GM12872 (cell line): ENCODE results near the gene ELK1.

Source experiments
- TF ChIP-seq, protein P1 (sequence below): IDR thresholded peaks from 3 replicates; pipeline ENCODE4 v1.5.1; 2011; ENCODE audit warnings: low read depth, mild to moderate bottlenecking, low read length, moderate library complexity; ENCODE audit not compliant: insufficient read depth

The ELK1 gene

DNA sequence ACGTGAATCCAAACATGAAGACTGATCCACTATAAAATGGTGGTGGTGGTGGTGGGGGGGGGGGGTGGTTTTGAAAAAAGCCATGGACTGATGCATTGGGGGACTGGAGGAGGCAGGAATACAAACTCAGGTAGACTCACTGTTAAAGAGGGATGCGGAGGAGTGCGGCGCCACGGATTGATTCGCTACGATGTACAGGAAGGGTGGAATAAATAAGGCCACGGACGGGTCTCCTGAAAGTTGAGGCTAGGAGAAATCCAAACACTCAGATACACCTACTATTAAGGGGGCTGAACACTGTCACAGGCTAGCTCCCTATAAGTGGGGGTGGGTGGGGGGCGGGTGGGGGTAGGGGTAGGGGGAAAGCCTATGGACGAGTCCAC is 591 bp downstream of the ELK1 start:
- TF ChIP-seq, protein P1, sequence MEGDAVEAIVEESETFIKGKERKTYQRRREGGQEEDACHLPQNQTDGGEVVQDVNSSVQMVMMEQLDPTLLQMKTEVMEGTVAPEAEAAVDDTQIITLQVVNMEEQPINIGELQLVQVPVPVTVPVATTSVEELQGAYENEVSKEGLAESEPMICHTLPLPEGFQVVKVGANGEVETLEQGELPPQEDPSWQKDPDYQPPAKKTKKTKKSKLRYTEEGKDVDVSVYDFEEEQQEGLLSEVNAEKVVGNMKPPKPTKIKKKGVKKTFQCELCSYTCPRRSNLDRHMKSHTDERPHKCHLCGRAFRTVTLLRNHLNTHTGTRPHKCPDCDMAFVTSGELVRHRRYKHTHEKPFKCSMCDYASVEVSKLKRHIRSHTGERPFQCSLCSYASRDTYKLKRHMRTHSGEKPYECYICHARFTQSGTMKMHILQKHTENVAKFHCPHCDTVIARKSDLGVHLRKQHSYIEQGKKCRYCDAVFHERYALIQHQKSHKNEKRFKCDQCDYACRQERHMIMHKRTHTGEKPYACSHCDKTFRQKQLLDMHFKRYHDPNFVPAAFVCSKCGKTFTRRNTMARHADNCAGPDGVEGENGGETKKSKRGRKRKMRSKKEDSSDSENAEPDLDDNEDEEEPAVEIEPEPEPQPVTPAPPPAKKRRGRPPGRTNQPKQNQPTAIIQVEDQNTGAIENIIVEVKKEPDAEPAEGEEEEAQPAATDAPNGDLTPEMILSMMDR = no peak

GRCh38 chrX:47649271-47649670 is 1.1 kb downstream of the ELK1 start:
- TF ChIP-seq, protein P1 = no peak

- TF ChIP-seq, protein P1 = no peak
Measured at GRCh38 chrX:47648376-47648775, 2.0 kb downstream of the ELK1 start.

GRCh38 chrX:47646636-47647035 is 3.7 kb downstream of the ELK1 start:
- TF ChIP-seq, protein P1 = no peak

- TF ChIP-seq, protein P1 = no peak
Measured at GRCh38 chrX:47645530-47645929, 4.8 kb downstream of the ELK1 start.

DNA sequence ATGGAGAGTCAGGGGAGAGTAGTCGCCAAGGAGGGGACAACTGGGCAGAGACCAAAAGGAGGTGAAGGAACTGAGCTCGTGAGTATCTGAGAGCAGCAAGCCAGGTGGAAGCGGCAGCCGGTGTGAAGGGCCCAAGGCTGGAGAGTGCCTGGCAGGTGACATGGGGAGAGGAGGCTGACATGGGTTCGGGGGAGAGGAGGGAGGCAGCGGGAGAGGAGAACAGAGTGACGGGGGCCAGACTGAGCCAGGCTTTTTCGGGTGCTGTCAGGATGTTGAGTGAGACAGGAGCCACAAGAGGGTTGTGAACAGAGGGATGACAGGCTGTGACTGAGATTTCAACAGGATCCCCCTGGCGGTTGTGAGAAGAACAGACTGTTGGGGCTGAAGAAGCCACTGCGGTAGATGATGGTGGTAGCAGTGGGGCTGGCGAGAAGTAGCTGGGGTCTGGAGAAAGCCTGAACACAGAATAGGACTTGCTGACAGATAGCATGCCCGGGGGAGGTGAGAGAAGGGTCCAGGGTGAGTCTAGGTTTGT is 5.7 kb downstream of the ELK1 start:
- TF ChIP-seq, protein P1 = 0 out of 3 replicates have a peak, but pooled peaks have one; percentile 9

- TF ChIP-seq, protein P1 = peak; percentile 31; the same call in 1 of the 3 replicates
Measured at GRCh38 chrX:47643926-47644325, 6.4 kb downstream of the ELK1 start.
